HEK293 (cell line): ENCODE data around the gene SORL1.

Source experiments
- REST ChIP-seq: fragments of 450-650 bp; formaldehyde crosslinking; IDR thresholded peaks from 2 replicates; pipeline ENCODE4 v1.5.1; 2016; ENCODE audit warnings: missing biosample characterization, missing genetic modification characterization
- ZNF530 ChIP-seq: fragments of 450-650 bp; formaldehyde crosslinking; IDR thresholded peaks from 2 replicates; pipeline ENCODE4 v1.5.1; 2016; ENCODE audit warnings: low read depth, missing biosample characterization, missing genetic modification characterization
- ZNF747 ChIP-seq: fragments of 450-650 bp; formaldehyde crosslinking; IDR thresholded peaks from 2 replicates; pipeline ENCODE4 v1.5.1; 2016; ENCODE audit warnings: missing biosample characterization, missing genetic modification characterization

GRCh38 chr11:121513807-121514206 lies 61.7 kb downstream of the SORL1 start:
- no peak for TF ChIP-seq ZNF747 (tag by site-specific recombination)
- TF ChIP-seq ZNF530 (tag by site-specific recombination), result no peak
- no peak for TF ChIP-seq REST (tag by site-specific recombination)
